Thymus (tissue), 14 donors: ENCODE data around the gene ORC1. TPM values are rescaled to one million over a fixed set of nuclear protein-coding genes. Genes with fewer than 3 reads are reported as not detected.

Source experiments
- DNase-seq, 9 donors: peaks; one replicate each; pipeline ENCODE4 v3.0.0-alpha.2; 2013; ENCODE audit warnings: low spot score in 9 of 9, low read depth in 6 of 9, missing footprints in 1 of 9
- H3K27ac ChIP-seq, 2 donors: one replicate each; pipeline ENCODE4 v1.5.1; 2013; ENCODE audit warnings: control low read depth in 1 of 2, low read depth in 1 of 2, low read length in 1 of 2, mild to moderate bottlenecking in 1 of 2, moderate library complexity in 1 of 2
- H3K27me3 ChIP-seq, 2 donors: one replicate each; pipeline ENCODE4 v1.5.1; 2013; ENCODE audit warnings: low read length in 1 of 2; ENCODE audit not compliant: control insufficient read depth in 2 of 2, insufficient read depth in 1 of 2
- H3K36me3 ChIP-seq, 2 donors: one replicate each; pipeline ENCODE4 v1.5.1; 2013; ENCODE audit warnings: low read length in 1 of 2, mild to moderate bottlenecking in 1 of 2, moderate library complexity in 1 of 2; ENCODE audit not compliant: control insufficient read depth in 2 of 2, insufficient read depth in 2 of 2
- H3K4me1 ChIP-seq, 2 donors: one replicate each; pipeline ENCODE4 v1.5.1; 2013; ENCODE audit warnings: low read length in 2 of 2; ENCODE audit not compliant: control insufficient read depth in 2 of 2, insufficient read depth in 2 of 2
- H3K4me3 ChIP-seq, 2 donors: one replicate each; pipeline ENCODE4 v1.5.1; 2013; ENCODE audit warnings: low read length in 2 of 2, control low read depth in 1 of 2, mild to moderate bottlenecking in 1 of 2
- H3K9me3 ChIP-seq, 2 donors: one replicate each; pipeline ENCODE4 v1.5.1; 2013; ENCODE audit warnings: low read length in 1 of 2, mild to moderate bottlenecking in 1 of 2; ENCODE audit not compliant: control insufficient read depth in 2 of 2, insufficient read depth in 1 of 2
- WGBS: extraction: QIAGEN DNeasy Blood & Tissue Kit; methylation state at CpG from one replicate; pipeline ENCODE4 v1.1.7; 2013; 5-methylcytosine and 5-hydroxymethylcytosine counted together
- long read RNA-seq, 10 donors: transcript quantifications; one replicate each; lab custom pipeline, GENCODE V29; 2026
- polyA plus RNA-seq: library from polyadenylated mRNA; stranded (reverse); fragments of 200-250 nt; gene quantifications from one replicate; pipeline ENCODE4 v1.2.3, GENCODE V29; 2013
- total RNA-seq: library from RNA; stranded (reverse); fragments of 120-200 nt; gene quantifications from one replicate; pipeline ENCODE4 v1.2.4, GENCODE V29; 2013
- donor health status: healthy.

ORC1 gene
- total RNA-seq: 15.0 TPM
- 0.96 TPM for polyA plus RNA-seq
- long read RNA-seq, donor 1: 0 reads
- long read RNA-seq, donor 2, transcript ORC1-202 (17 exons, 3,157 nt): major isoform, 6 of 13 reads
- long read RNA-seq, donor 2, partial matches to known transcripts: 7 of 13 reads
- long read RNA-seq, donor 2, other reads (novel, unspliced or antisense): 0 of 13 reads
- long read RNA-seq, donor 3, partial matches to known transcripts: 0 of 2 reads
- long read RNA-seq, donor 3, other reads (novel, unspliced or antisense): 0 of 2 reads
- long read RNA-seq, donor 4: 0 reads
- long read RNA-seq, donor 5, partial matches to known transcripts: 0 of 2 reads
- long read RNA-seq, donor 5, other reads (novel, unspliced or antisense): 0 of 2 reads
- long read RNA-seq, donor 6, partial matches to known transcripts: 0 of 2 reads
- long read RNA-seq, donor 6, other reads (novel, unspliced or antisense): 0 of 2 reads
- long read RNA-seq, donor 7, partial matches to known transcripts: 5 of 5 reads
- long read RNA-seq, donor 7, other reads (novel, unspliced or antisense): 0 of 5 reads
- long read RNA-seq, donor 8, partial matches to known transcripts: 19 of 34 reads
- long read RNA-seq, donor 8, other reads (novel, unspliced or antisense): 15 of 34 reads
- long read RNA-seq, donor 9, partial matches to known transcripts: 5 of 6 reads
- long read RNA-seq, donor 9, other reads (novel, unspliced or antisense): 0 of 6 reads
- long read RNA-seq, donor 10: 0 reads

DNA sequence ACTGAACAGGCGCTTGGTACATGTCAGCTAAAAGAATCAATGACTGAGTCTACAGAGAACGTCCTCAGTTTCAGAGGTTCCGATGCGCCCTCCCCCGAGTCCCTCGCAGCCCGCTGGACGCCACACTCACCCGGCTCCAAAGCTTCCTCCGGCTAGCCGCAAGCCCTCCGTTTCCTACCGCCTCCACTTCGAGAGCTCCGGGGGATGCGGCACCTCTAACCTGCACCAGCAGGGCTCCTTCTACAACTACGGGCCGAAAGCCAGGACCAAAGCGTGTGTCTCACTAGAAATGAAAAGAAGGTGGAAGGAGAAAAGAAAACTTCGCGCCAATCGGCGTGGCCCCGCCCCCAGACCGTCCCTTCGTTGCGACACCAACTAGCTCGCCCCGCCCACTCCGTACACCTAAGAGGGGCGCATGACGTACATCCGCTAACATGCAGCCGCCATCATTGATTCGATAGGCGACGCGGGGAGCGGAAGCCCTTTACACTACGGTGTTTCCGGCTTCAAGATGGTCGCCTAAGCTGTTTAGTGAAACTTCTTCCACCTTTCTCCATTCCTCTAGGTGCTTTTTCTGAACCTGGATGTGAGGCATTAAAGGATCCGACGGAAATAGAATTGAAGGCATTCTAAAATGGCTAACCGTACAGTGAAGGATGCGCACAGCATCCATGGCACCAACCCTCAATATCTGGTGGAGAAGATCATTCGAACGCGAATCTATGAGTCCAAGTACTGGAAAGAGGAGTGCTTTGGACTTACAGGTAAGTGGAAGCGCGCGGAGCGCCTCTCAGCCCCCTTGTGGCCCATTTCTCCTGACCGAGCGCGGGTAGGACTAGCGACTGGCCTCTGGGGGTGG, at the start of gene ORC1, which contains the start of gene PRPF38A:
Gene ORC1 (minus strand): TSS at position 308 of the 859 bp plus-strand sequence. CDS start 2,200 bp downstream, outside the sequence.
Gene PRPF38A (plus strand): TSS at position 487 of the 859 bp plus-strand sequence. CDS start 148 bp downstream, at position 635.
- H3K27ac ChIP-seq: peak within 1 kb of the TSS; percentile 96
- peaks cover 16 to 52% of the 10 kb centered on the region in 2 donors for H3K36me3 ChIP-seq
- no peaks in the 10 kb centered on the region for H3K9me3 ChIP-seq
- WGBS: under 1% methylated on average over 57 of the region's 57 CpGs
- H3K4me3 ChIP-seq: peak within 1 kb of the TSS; percentile 75 to 81
- H3K4me1 ChIP-seq: peaks cover 9 to 17% of the 10 kb centered on the region in 2 donors
- H3K27me3 ChIP-seq: no peaks in the 10 kb centered on the region
- DNase-seq: peak; percentile 91 to 99 (median 97)

DNA sequence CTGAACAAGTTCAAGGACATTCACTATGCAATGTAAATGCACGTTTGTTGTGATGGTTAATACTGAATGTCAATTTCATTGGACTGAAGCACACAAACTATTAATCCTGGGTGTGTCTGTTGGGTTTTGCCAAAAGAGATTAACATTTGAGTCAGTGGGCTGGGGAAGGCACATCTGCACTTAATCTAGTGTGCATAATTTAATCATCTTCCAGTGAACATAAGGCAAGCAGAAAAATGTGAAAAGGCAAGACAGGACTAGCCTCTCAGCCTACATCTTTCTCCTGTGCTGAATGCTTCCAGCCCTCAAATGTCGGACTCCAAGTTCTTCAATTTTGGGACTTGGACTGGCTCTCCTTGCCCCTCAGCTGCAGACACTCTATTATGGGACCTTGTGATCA, 40.2 kb upstream of the ORC1 start:
- Histone ChIP-seq H3K9me3 (no peaks in the 10 kb centered on the region), H3K4me3 (no peak overlapping the region), H3K27me3 (no peaks in the 10 kb centered on the region), H3K27ac (no peak overlapping the region), H3K36me3 (peaks cover 16 to 51% of the 10 kb centered on the region in 2 donors), H3K4me1 (no peaks in the 10 kb centered on the region)
- WGBS: 97% methylated on average over 2 of the region's 2 CpGs
- no peak for DNase-seq

- H3K9me3 ChIP-seq: no peaks in the 10 kb centered on the region
- no peaks in the 10 kb centered on the region for H3K4me1 ChIP-seq
- peaks cover 13 to 43% of the 10 kb centered on the region in 2 donors for H3K36me3 ChIP-seq
- H3K27ac ChIP-seq: no peak overlapping the region
- H3K27me3 ChIP-seq: no peaks in the 10 kb centered on the region
- DNase-seq: no peak
- no peak overlapping the region for H3K4me3 ChIP-seq
- WGBS: 95% methylated on average over 4 of the region's 4 CpGs
Observed at GRCh38 chr1:52439976-52440375, 35.8 kb upstream of the ORC1 start.

DNA sequence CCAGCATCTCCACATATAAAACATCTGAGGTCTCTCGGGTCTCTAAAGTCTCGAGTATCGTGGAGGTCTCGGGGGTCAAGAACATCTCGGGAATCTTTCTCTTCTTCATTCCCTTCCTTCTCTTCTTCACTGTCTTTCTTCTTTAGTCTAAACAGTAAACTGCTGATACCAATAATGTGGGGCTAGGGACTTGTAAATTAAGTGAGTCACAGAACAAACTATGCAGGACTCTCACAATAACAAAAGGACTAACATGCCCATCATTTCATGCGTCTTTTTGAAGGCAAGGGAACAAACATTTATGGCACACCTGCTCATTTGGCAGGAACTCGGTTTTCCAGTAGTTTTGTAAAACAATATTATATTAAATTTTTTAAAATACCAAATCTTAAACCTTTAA, 32.6 kb upstream of the ORC1 start:
- H3K27ac ChIP-seq: no peak overlapping the region
- no peaks in the 10 kb centered on the region for H3K4me1 ChIP-seq
- no peak for DNase-seq
- 97% methylated on average over 7 of the region's 7 CpGs for WGBS
- no peak overlapping the region for H3K4me3 ChIP-seq
- H3K9me3 ChIP-seq: no peaks in the 10 kb centered on the region
- peaks cover 15 to 54% of the 10 kb centered on the region in 2 donors for H3K36me3 ChIP-seq
- no peaks in the 10 kb centered on the region for H3K27me3 ChIP-seq

DNA sequence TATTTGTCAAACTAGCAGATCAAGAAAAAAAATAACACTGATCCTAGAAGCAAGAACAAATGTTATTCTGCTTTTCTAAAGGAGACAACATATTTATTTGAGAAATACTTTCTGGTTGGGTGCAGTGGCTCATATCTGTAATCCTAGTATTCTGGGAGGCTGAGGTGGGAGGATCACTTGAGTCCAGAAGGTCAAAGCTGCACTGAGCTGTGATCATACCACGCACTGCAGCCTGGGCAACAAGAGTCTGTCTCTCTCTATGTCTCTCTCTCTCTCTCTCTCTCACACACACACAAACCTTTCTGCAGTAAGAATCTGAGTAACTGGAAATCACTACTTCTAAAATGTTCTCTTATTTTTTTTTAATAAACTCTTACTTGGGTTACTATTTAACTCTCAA, 31.4 kb upstream of the ORC1 start:
- no peaks in the 10 kb centered on the region for H3K9me3 ChIP-seq
- no peaks in the 10 kb centered on the region for H3K27me3 ChIP-seq
- H3K36me3 ChIP-seq: peaks cover 20 to 59% of the 10 kb centered on the region in 2 donors
- WGBS: 97% methylated on average over 1 of the region's 1 CpG
- H3K27ac ChIP-seq: no peak overlapping the region
- H3K4me3 ChIP-seq: no peak overlapping the region
- H3K4me1 ChIP-seq: no peaks in the 10 kb centered on the region
- DNase-seq: no peak

DNA sequence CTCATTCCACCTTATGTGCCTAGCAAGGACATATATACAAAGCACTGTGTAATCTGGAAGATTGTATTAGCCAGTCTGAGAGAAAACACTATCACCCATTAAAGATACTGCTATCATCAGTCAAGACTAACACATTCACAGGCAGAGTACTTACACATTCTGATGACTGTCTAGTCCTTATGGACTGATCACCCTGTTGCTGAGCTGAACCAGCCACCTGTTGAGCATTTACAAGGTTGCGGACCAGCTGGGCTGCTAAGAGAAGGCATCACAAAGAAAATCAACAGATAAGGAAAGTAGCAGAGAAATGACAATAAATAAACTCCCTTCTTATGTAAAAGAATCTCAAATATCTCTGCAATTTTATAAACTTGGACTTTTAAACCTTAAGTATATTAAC, 31.0 kb upstream of the ORC1 start:
- H3K27me3 ChIP-seq: no peaks in the 10 kb centered on the region
- no peak overlapping the region for H3K4me3 ChIP-seq
- H3K4me1 ChIP-seq: no peaks in the 10 kb centered on the region
- H3K9me3 ChIP-seq: no peaks in the 10 kb centered on the region
- DNase-seq: no peak
- H3K36me3 ChIP-seq: peaks cover 21 to 58% of the 10 kb centered on the region in 2 donors
- H3K27ac ChIP-seq: no peak overlapping the region
- WGBS: 100% methylated on average over 1 of the region's 1 CpG

DNA sequence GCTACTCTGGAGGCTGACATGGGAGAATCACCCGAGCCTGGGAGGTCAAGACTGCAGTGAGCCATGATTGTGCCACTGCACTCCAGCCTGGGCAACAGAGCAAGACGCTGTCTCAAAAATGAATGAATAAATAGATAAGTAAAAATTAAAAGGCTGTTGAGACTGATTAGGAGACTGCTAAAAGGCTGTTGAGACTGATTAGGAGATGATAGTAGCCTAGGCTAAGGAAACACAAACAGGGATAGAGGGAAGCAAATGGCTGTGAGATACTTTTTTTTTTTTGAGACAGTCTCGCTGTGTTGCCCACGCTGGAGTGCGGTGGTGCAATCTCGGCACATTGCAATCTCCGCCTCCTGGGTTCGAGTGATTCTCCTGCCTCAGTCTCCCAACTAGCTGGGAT, 28.6 kb upstream of the ORC1 start:
- Histone ChIP-seq H3K4me3 (no peak overlapping the region), H3K36me3 (peaks cover 24 to 50% of the 10 kb centered on the region in 2 donors), H3K27ac (no peak overlapping the region), H3K9me3 (no peaks in the 10 kb centered on the region), H3K27me3 (no peaks in the 10 kb centered on the region), H3K4me1 (no peaks in the 10 kb centered on the region)
- WGBS: 98% methylated on average over 8 of the region's 8 CpGs
- DNase-seq: no peak

- DNase-seq: no peak
- no peaks in the 10 kb centered on the region for H3K9me3 ChIP-seq
- H3K4me1 ChIP-seq: peaks cover 12 to 21% of the 10 kb centered on the region in 2 donors
- no peaks in the 10 kb centered on the region for H3K27me3 ChIP-seq
- no peak overlapping the region for H3K4me3 ChIP-seq
- WGBS: 98% methylated on average over 1 of the region's 1 CpG
- peaks cover 12 to 32% of the 10 kb centered on the region in 2 donors for H3K36me3 ChIP-seq
- no peak overlapping the region for H3K27ac ChIP-seq
Observed at GRCh38 chr1:52427152-52427551, 22.9 kb upstream of the ORC1 start.
